ENCODE data around the gene ISLR. TPM values are rescaled to one million over a fixed set of nuclear protein-coding genes. Genes with fewer than 3 reads are reported as not detected.
A peak's percentile ranks its signal among the peaks of the same experiment; 100 is the strongest.

The ISLR gene
- total and polyA plus RNA-seq, 2 donors = 6.9 to 11.0 TPM

DNA sequence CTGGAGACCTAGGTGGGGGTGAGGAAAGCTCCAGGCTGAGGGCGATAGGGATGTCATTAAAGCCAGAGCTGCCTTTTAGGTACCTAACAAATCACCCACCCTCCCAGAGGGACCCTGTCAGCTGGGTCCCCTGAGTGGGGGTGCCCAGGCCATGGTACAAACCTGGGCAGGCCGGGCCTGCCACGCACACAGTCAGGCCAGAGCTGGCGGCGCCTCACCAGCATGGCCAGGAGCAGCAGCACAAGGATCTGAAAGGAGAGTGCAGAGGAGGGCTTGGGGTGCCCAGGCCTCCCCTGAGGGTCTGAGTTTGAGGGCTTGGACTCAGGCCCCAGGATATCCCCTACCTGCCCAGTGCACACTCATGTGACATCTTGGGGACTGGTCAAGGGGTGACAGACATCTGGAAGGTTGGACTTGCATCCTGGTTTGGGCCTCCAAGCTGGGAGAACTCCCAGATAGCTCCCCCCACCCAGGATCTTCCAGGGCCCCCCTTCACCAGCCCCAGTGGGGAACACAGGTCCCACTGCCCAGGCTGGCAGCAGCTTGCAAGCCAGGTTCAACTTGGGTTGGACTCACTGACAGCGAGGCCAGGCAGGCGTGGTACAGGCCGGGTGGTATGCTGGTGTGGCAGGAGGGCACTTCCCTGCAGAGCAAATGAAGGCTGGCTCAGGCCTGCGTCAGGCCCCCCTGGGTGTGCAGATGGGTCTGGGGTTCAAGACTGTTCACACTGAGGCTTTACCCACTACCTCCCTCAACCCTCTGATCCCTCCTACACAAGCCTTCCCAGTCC, 23.9 kb downstream of the ISLR start:
- H3K4me1 ChIP-seq (ENCODE audit: control insufficient read depth in 2 of 2, insufficient read depth in 2 of 2, low read length in 2 of 2) = peaks cover under 1 to 25% of the 10 kb centered on the region in 2 donors
- WGBS = 99% methylated on average over 9 of the region's 9 CpGs
- DNase-seq (ENCODE audit: low read depth in 6 of 9, low spot score in 9 of 9) = no peak

DNA sequence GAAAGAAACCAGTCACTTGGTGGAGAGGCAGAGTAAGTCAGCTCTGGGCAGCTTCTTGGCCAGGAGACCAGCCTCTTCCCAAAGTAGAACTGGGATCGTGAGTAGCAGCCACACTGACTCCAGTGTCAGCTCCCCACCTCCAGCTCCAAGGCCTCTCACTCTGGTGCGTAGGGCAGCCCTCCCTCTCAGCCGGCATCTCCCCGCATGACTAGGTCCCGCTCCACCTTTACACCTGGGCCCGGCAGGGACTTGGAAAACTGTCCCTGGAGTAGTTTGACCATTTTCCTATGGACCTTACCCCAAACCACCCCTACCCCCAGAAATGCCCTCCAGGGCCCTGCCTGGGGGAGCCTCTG, 25.8 kb downstream of the ISLR start:
- Histone ChIP-seq H3K9me3 (ENCODE audit: control insufficient read depth in 2 of 2, insufficient read depth in 1 of 2, low read length in 1 of 2) (no peaks in the 10 kb centered on the region), H3K4me1 (ENCODE audit: control insufficient read depth in 2 of 2, insufficient read depth in 2 of 2, low read length in 2 of 2) (peaks cover 8 to 39% of the 10 kb centered on the region in 2 donors), H3K4me3 (ENCODE audit: low read length in 2 of 2) (no peak overlapping the region), H3K27ac (ENCODE audit: low read depth in 1 of 2, low read length in 1 of 2) (no peak overlapping the region), H3K36me3 (ENCODE audit: control insufficient read depth in 2 of 2, insufficient read depth in 2 of 2, low read length in 1 of 2) (peaks cover 0 to 3% of the 10 kb centered on the region in 2 donors), H3K27me3 (ENCODE audit: control insufficient read depth in 2 of 2, insufficient read depth in 1 of 2, low read length in 1 of 2) (peaks cover 0 to 5% of the 10 kb centered on the region in 2 donors)
- WGBS = 97% methylated on average over 6 of the region's 6 CpGs
- DNase-seq (ENCODE audit: low read depth in 6 of 9, low spot score in 9 of 9) = no peak

More for the DNA sequence above, 23.9 kb downstream of the ISLR start:
- Histone ChIP-seq H3K4me3 (ENCODE audit: low read length in 2 of 2) (no peak overlapping the region), H3K27me3 (ENCODE audit: control insufficient read depth in 2 of 2, insufficient read depth in 1 of 2, low read length in 1 of 2) (no peaks in the 10 kb centered on the region), H3K27ac (ENCODE audit: low read depth in 1 of 2, low read length in 1 of 2) (no peak overlapping the region), H3K36me3 (ENCODE audit: control insufficient read depth in 2 of 2, insufficient read depth in 2 of 2, low read length in 1 of 2) (peaks cover 0 to 3% of the 10 kb centered on the region in 2 donors), H3K9me3 (ENCODE audit: control insufficient read depth in 2 of 2, insufficient read depth in 1 of 2, low read length in 1 of 2) (peaks cover 0 to 1% of the 10 kb centered on the region in 2 donors)

DNA sequence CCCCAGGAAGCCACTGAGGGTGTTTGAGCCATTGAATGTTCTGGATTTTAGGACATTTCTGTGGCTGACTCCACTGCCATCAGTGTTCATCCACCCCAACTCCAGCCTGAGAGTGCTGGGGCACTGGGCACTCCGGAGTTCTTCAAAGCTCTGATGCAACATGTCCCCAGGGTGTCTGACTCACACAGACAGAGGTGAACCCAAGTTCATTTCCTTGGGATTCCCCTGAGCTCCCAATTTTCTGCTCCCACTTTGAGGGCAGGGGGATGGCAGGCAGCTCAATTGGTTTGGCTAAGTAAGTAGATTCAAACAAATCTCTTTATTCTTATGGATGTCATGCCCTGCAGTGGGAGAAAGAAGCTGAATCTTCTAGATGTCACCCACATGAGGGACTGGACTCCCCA, 26.9 kb downstream of the ISLR start:
- Histone ChIP-seq H3K4me1 (ENCODE audit: control insufficient read depth in 2 of 2, insufficient read depth in 2 of 2, low read length in 2 of 2) (peaks cover 8 to 50% of the 10 kb centered on the region in 2 donors), H3K9me3 (ENCODE audit: control insufficient read depth in 2 of 2, insufficient read depth in 1 of 2, low read length in 1 of 2) (no peaks in the 10 kb centered on the region), H3K4me3 (ENCODE audit: low read length in 2 of 2) (no peak overlapping the region), H3K36me3 (ENCODE audit: control insufficient read depth in 2 of 2, insufficient read depth in 2 of 2, low read length in 1 of 2) (peaks cover 0 to 2% of the 10 kb centered on the region in 2 donors), H3K27me3 (ENCODE audit: control insufficient read depth in 2 of 2, insufficient read depth in 1 of 2, low read length in 1 of 2) (peaks cover 0 to 5% of the 10 kb centered on the region in 2 donors), H3K27ac (ENCODE audit: low read depth in 1 of 2, low read length in 1 of 2) (no peak overlapping the region)
- DNase-seq (ENCODE audit: low read depth in 6 of 9, low spot score in 9 of 9) = no peak
- 100% methylated on average over 1 of the region's 1 CpG for WGBS

DNA sequence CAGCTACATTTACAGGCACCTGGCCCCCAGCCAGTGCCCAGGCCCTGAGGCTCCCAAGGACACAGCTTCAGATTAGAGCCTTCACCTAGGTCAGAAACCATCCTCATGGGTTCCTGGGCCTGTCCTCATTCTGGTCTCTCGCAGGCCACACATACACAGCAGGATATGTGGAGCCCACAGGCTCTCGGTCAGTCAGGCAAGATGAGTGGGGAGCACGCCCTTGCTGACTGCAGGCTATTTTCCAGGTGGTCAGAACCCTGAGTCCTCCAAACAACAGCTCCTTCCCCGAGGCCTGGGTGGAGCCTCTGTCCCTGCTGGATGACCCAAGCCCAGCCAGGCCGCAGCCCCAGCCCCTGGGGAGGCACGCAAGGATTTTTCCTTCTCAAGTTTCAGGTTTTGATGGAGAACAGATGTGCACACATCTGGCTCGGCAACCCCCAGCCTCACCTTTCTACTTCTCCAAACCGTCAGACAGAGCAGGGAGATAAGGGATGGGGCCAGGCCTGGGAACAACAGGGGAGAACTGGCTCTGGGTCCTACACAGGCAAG, 27.4 kb downstream of the ISLR start:
- no peak for DNase-seq (ENCODE audit: low read depth in 6 of 9, low spot score in 9 of 9)
- Histone ChIP-seq H3K27ac (ENCODE audit: low read depth in 1 of 2, low read length in 1 of 2) (no peak overlapping the region), H3K4me3 (ENCODE audit: low read length in 2 of 2) (no peak overlapping the region), H3K9me3 (ENCODE audit: control insufficient read depth in 2 of 2, insufficient read depth in 1 of 2, low read length in 1 of 2) (no peaks in the 10 kb centered on the region), H3K36me3 (ENCODE audit: control insufficient read depth in 2 of 2, insufficient read depth in 2 of 2, low read length in 1 of 2) (no peaks in the 10 kb centered on the region), H3K27me3 (ENCODE audit: control insufficient read depth in 2 of 2, insufficient read depth in 1 of 2, low read length in 1 of 2) (peaks cover 0 to 5% of the 10 kb centered on the region in 2 donors), H3K4me1 (ENCODE audit: control insufficient read depth in 2 of 2, insufficient read depth in 2 of 2, low read length in 2 of 2) (peaks cover 8 to 56% of the 10 kb centered on the region in 2 donors)
- WGBS = 91% methylated on average over 8 of the region's 8 CpGs

DNA sequence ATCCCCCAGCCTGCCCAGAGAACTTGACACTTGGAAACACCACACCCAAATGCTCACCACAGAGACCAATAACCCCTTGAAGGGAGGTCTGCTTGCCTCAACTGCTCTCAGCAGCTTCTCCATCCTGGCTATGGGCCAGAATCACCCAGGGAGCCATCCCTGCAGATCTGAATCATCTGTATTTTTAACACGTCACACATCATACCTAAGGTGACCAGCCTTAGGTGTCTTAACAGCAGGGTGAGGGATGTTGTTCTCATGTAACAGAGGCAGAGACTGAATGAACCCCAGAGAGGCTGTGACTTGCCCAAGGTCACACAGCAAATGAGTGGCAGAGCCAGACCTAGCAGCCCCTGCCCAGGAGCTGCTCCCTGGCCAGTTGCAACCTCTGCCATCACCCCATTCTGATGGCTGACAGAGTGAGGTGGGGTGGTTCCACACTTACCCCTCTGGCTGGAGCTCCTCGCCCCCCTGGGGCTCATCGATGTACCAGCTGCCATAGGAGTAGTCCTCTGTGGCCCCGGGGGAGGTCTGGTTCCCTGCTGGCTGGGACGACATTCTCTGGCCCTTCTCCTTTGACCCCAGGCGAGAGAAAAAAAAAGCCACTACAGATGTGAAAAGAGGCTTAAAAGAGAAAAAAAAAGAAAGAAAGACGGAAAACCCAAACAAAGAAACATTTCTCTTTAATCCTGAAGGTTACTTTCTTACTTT, 28.4 kb downstream of the ISLR start:
- no peaks in the 10 kb centered on the region for H3K36me3 ChIP-seq (ENCODE audit: control insufficient read depth in 2 of 2, insufficient read depth in 2 of 2, low read length in 1 of 2)
- 74% methylated on average over 7 of the region's 7 CpGs for WGBS
- H3K27ac ChIP-seq (ENCODE audit: low read depth in 1 of 2, low read length in 1 of 2) = no peak overlapping the region
- no peak overlapping the region for H3K4me3 ChIP-seq (ENCODE audit: low read length in 2 of 2)
- H3K9me3 ChIP-seq (ENCODE audit: control insufficient read depth in 2 of 2, insufficient read depth in 1 of 2, low read length in 1 of 2) = no peaks in the 10 kb centered on the region
- DNase-seq (ENCODE audit: low read depth in 6 of 9, low spot score in 9 of 9) = no peak
- H3K27me3 ChIP-seq (ENCODE audit: control insufficient read depth in 2 of 2, insufficient read depth in 1 of 2, low read length in 1 of 2) = peaks cover 0 to 5% of the 10 kb centered on the region in 2 donors
- peaks cover 8 to 65% of the 10 kb centered on the region in 2 donors for H3K4me1 ChIP-seq (ENCODE audit: control insufficient read depth in 2 of 2, insufficient read depth in 2 of 2, low read length in 2 of 2)

DNA sequence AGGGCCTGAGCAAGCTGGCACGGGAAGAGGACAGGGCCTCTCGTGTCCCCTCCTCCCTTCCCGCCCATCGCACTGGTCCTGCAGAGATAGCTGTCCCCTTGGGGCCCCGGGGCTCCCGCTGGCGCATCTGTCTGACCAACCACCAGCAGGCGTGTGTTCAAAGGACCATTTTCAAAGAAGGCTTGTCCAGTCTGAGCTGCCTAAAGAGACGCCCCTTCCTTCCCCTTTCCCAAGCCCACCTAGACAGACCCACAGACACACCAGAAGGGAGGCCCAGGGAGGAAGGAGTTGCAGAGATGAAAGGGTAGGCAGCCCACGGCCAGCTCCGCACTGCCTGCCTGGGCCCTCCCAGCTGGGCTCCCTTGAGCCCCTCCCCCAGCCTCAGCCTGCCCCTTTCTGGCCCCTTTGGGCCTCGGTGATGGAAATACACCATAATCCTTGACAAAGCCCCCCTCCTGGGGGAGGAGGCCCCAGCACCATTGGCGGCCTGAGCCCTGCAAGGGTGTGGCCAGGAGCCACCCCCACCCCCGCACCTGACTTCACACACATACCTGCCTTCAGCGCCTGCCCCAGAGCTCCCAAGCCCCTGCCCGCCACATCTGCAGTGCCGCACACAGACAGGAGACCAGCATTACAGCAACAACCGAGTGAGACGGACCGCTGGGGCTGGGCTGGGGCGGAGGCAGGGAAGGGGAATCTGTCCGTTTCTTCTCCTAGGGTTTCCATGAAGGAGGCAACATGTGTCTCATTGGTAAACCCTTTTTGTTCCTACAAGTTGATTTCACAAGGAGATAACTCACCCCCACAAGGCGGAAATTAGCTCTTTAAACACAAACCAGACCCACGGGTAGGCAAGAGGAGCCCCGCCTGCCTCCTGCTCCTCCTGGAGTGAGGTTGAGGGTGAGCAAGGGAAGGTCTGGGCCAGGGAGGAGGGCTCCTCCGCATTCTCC, 29.2 kb downstream of the ISLR start, which contains the start of gene STRA6:
TSS of gene STRA6 (minus strand) at position 336 of the 950 bp plus-strand sequence. CDS start 520 bp downstream, outside the sequence.
- peak in 3 of 9 donors; percentile 39 to 66 (median 43) for DNase-seq (ENCODE audit: low read depth in 6 of 9, low spot score in 9 of 9)
- no peaks in the 10 kb centered on the region for H3K9me3 ChIP-seq (ENCODE audit: control insufficient read depth in 2 of 2, insufficient read depth in 1 of 2, low read length in 1 of 2)
- H3K4me1 ChIP-seq (ENCODE audit: control insufficient read depth in 2 of 2, insufficient read depth in 2 of 2, low read length in 2 of 2) = peaks cover 8 to 73% of the 10 kb centered on the region in 2 donors
- H3K4me3 ChIP-seq (ENCODE audit: low read length in 2 of 2) = peak within 1 kb of the TSS in 1 of 2 donors; percentile 20
- H3K27me3 ChIP-seq (ENCODE audit: control insufficient read depth in 2 of 2, insufficient read depth in 1 of 2, low read length in 1 of 2) = peaks cover 0 to 5% of the 10 kb centered on the region in 2 donors
- peak within 1 kb of the TSS in 1 of 2 donors; percentile 57 for H3K27ac ChIP-seq (ENCODE audit: low read depth in 1 of 2, low read length in 1 of 2)
- H3K36me3 ChIP-seq (ENCODE audit: control insufficient read depth in 2 of 2, insufficient read depth in 2 of 2, low read length in 1 of 2) = no peaks in the 10 kb centered on the region
- WGBS = 59% methylated on average over 26 of the region's 26 CpGs

DNA sequence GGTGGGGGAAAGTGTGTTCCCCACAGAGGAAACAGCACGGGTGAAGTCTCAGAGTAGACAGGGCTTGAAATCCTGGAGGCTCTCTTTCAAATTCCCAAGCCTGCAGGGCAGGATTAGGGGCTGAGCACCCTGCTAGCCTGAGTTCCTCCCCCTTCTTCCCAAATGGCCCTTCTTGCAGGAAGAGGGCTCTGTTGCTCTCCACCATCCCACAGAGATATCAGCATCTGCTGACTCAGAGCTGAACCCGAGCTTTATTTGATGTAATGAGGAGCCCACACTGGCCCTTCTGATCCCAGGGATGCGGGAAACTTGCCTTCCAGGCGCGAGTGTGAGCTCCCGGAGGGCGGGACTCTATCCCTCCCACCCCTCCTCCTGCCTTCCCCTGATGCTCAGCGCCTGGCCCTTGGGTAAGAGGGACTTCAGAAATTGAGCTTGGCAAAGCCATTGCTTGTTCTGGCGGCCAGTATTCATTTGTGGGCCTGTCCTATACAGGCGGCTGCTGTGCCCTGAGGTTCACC, 30.5 kb downstream of the ISLR start:
- peaks cover 0 to 5% of the 10 kb centered on the region in 2 donors for H3K27me3 ChIP-seq (ENCODE audit: control insufficient read depth in 2 of 2, insufficient read depth in 1 of 2, low read length in 1 of 2)
- DNase-seq (ENCODE audit: low read depth in 6 of 9, low spot score in 9 of 9) = no peak

DNA sequence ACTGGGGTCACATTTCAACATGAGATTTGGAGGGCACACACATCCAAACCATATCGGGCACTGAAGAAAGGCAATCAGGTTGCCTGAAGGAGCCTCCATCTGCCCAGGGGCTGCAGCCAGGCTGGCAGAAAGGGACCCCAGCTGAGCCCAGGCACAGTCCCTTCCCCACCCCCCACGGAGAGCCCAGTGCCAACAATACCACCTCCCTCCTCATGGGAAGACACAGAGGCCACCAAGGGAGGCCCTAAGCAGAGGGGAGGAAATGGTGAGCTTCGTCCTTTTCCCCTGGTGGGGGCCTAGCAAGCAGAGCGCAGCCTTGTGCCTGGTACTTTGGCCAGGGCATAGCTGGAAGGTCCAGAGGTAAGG, 32.1 kb downstream of the ISLR start:
- no peak for DNase-seq (ENCODE audit: low read depth in 6 of 9, low spot score in 9 of 9)
- Histone ChIP-seq H3K27ac (ENCODE audit: low read depth in 1 of 2, low read length in 1 of 2) (no peak overlapping the region), H3K4me3 (ENCODE audit: low read length in 2 of 2) (no peak overlapping the region), H3K27me3 (ENCODE audit: control insufficient read depth in 2 of 2, insufficient read depth in 1 of 2, low read length in 1 of 2) (peaks cover 0 to 5% of the 10 kb centered on the region in 2 donors), H3K9me3 (ENCODE audit: control insufficient read depth in 2 of 2, insufficient read depth in 1 of 2, low read length in 1 of 2) (no peaks in the 10 kb centered on the region), H3K4me1 (ENCODE audit: control insufficient read depth in 2 of 2, insufficient read depth in 2 of 2, low read length in 2 of 2) (peaks cover 8 to 97% of the 10 kb centered on the region in 2 donors), H3K36me3 (ENCODE audit: control insufficient read depth in 2 of 2, insufficient read depth in 2 of 2, low read length in 1 of 2) (no peaks in the 10 kb centered on the region)
- 78% methylated on average over 4 of the region's 4 CpGs for WGBS

More for the DNA sequence above, 30.5 kb downstream of the ISLR start:
- WGBS = 80% methylated on average over 10 of the region's 10 CpGs
- Histone ChIP-seq H3K4me3 (ENCODE audit: low read length in 2 of 2) (no peak overlapping the region), H3K9me3 (ENCODE audit: control insufficient read depth in 2 of 2, insufficient read depth in 1 of 2, low read length in 1 of 2) (no peaks in the 10 kb centered on the region), H3K4me1 (ENCODE audit: control insufficient read depth in 2 of 2, insufficient read depth in 2 of 2, low read length in 2 of 2) (peaks cover 8 to 86% of the 10 kb centered on the region in 2 donors), H3K36me3 (ENCODE audit: control insufficient read depth in 2 of 2, insufficient read depth in 2 of 2, low read length in 1 of 2) (no peaks in the 10 kb centered on the region), H3K27ac (ENCODE audit: low read depth in 1 of 2, low read length in 1 of 2) (no peak overlapping the region)

All from thymus (tissue), 11 donors.